ENCODE data around the gene MEMO1. TPM values are rescaled to one million over a fixed set of nuclear protein-coding genes. Genes with fewer than 3 reads are reported as not detected.

Gene MEMO1
- total RNA-seq, 1 experiment from 2014 or later, result 44.7 TPM

GRCh38 chr2:31831585-31831984, 179.2 kb downstream of the MEMO1 start:
- Histone ChIP-seq H3K79me2 (ENCODE audit: insufficient read depth, low read length) (no peaks in the 10 kb centered on the region), H3K9me2 (ENCODE audit: insufficient read depth) (no peaks in the 10 kb centered on the region), H4K20me1 (ENCODE audit: insufficient read depth) (no peaks in the 10 kb centered on the region), H3K9me3 (ENCODE audit: control insufficient read depth in 1 of 2, insufficient read depth in 1 of 2, low read depth in 1 of 2, low read length in 2 of 2) (no peaks in the 10 kb centered on the region), H3K4me3 (replicated peaks in 1 of 2; ENCODE audit: low read depth in 1 of 2, low read length in 2 of 2) (no peak overlapping the region), H2AFZ (ENCODE audit: low read depth, low read length, poor library complexity, severe bottlenecking) (no peak overlapping the region), H3K9ac (ENCODE audit: low read length) (no peak overlapping the region), H3K36me3 (ENCODE audit: control insufficient read depth in 1 of 2, insufficient read depth in 2 of 2, low read length in 2 of 2) (no peaks in the 10 kb centered on the region), H3K4me1 (ENCODE audit: control insufficient read depth in 1 of 2, insufficient read depth in 2 of 2, low read length in 2 of 2) (no peaks in the 10 kb centered on the region), H3K27ac (ENCODE audit: low read depth, low read length) (no peak overlapping the region), H3K4me2 (ENCODE audit: low read length) (no peak overlapping the region), H3K27me3 (ENCODE audit: insufficient read depth, low read length) (no peaks in the 10 kb centered on the region)
- intact Hi-C loops (cut with micrococcal nuclease), result loop anchor here (10.0 kb wide), 2 partner anchors 137 to 1117 kb away; no protein-coding TSS in a partner anchor
- ChIA-PET RAD21 (ENCODE audit: low non-redundant PET in 1 of 2, low total read pairs in 2 of 2, uncharacterized antibody in 2 of 2, unreplicated experiment in 2 of 2) (no interaction called here), POLR2A (no interaction called here), CTCF (no interaction called here)
- no TSS peak for BruUV-seq (replicated peaks)
- ATAC-seq (no peak), DNase-seq (ENCODE audit: low read depth, low spot score) (no peak)
- TF ChIP-seq EGR1 (IDR thresholded peaks at IDR 0.05; ENCODE audit: low read depth), result no peak
- TF ChIP-seq ZNF274 (IDR thresholded peaks at IDR 0.05; ENCODE audit: low read depth, low read length), result no peak
- TF ChIP-seq FOSL1 (IDR thresholded peaks at IDR 0.05; ENCODE audit: low read depth), result no peak
- TF ChIP-seq ZBTB33 (IDR thresholded peaks at IDR 0.05; ENCODE audit: extremely low read depth, insufficient replicate concordance, low read length), result no peak
- TF ChIP-seq POLR2AphosphoS5 (IDR thresholded peaks at IDR 0.05; ENCODE audit: low read depth, low read length), result no peak
- no peak for TF ChIP-seq REST (IDR thresholded peaks at IDR 0.05; ENCODE audit: low read depth)
- no peak for TF ChIP-seq CEBPB (IDR thresholded peaks at IDR 0.05; ENCODE audit: low read depth)
- no peak for TF ChIP-seq POLR2A (IDR thresholded peaks at IDR 0.05; ENCODE audit: borderline replicate concordance, extremely low read depth, insufficient read depth, insufficient read length)
- no peak for TF ChIP-seq ATF3 (IDR thresholded peaks at IDR 0.05)
- TF ChIP-seq YY1 (IDR thresholded peaks at IDR 0.05; ENCODE audit: extremely low read depth, insufficient replicate concordance, low read depth, low read length), result no peak
- TF ChIP-seq ZFX (IDR thresholded peaks at IDR 0.05), result no peak
- TF ChIP-seq SRF (IDR thresholded peaks at IDR 0.05; ENCODE audit: low read depth), result no peak

All from HCT116 (cell line).